ENCODE measurements around the gene KRT31.

DNA sequence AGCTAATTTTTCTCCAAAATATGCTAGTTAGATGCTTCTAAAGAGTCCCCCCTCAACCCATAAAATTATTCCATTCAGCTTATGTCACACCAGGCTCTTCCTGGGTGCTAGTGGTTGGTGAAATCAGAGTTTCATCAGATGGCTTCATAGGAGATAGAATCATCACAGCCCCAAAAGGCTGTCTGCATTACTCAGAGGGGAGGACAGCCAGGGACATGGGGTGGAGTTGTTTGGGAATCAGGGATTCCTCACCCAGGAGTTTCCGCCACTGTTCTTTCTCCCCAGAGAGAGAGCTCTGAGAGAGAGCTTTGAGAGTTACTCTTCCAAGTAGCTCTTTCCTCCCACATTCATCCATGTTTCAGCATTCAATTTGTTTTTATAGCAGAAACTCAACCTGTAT is 15.0 kb downstream of the KRT31 start:
- TF ChIP-seq EZH2 (IDR thresholded peaks at IDR 0.05; ENCODE audit: borderline replicate concordance, low read depth, low read length, severe bottlenecking), result no peak
- no peak for TF ChIP-seq CTCF (IDR thresholded peaks at IDR 0.05; ENCODE audit: borderline replicate concordance, extremely low read depth, low read length, poor library complexity, severe bottlenecking)
